ENCODE measurements around the gene RTN4. TPM values are rescaled to one million over a fixed set of nuclear protein-coding genes. Genes with fewer than 3 reads are reported as not detected.

RTN4 gene
- total RNA-seq, 2 experiments from 2014 or later: 96.7 to 97.5 TPM

GRCh38 chr2:55013936-55014335 is 36.3 kb downstream of the RTN4 start:
- no peak overlapping the region for H3K27ac Mint-ChIP-seq
- intact Hi-C loops (cut with micrococcal nuclease): loop anchor here (2.0 to 5.0 kb wide), 3 partner anchors 15 to 112 kb away; no protein-coding TSS in a partner anchor
- CTCF ChIA-PET: interaction anchor here (0.7 to 12.6 kb wide), 10 partner anchors 12 to 243 kb away, joined by 3 to 79 read pairs (median 4); partner anchors contain the start of gene RTN4
- H3K36me3 Mint-ChIP-seq: peaks cover under 1% of the 10 kb centered on the region
- H3K4me3 Mint-ChIP-seq: no peak overlapping the region
- DNase-seq: no peak
- H3K9me3 Mint-ChIP-seq: no peaks in the 10 kb centered on the region
- POLR2A ChIA-PET: no interaction called here
- no peaks in the 10 kb centered on the region for H3K27me3 Mint-ChIP-seq
- peaks cover 46% of the 10 kb centered on the region for H3K4me1 Mint-ChIP-seq (ENCODE audit: low read depth)

GRCh38 chr2:55012672-55013484 is 37.4 kb downstream of the RTN4 start:
- H3K4me3 Mint-ChIP-seq: no peak overlapping the region
- intact Hi-C loops (cut with micrococcal nuclease): loop anchor here (2.0 to 5.0 kb wide), 2 partner anchors 14 to 111 kb away; no protein-coding TSS in a partner anchor
- no peak for DNase-seq
- H3K27ac Mint-ChIP-seq: no peak overlapping the region
- H3K27me3 Mint-ChIP-seq: no peaks in the 10 kb centered on the region
- POLR2A ChIA-PET: no interaction called here
- H3K9me3 Mint-ChIP-seq: no peaks in the 10 kb centered on the region
- CTCF ChIA-PET: interaction anchor here (0.6 to 12.6 kb wide), 9 partner anchors 9 to 347 kb away, joined by 3 to 79 read pairs (median 4); partner anchors contain the start of gene RTN4
- H3K36me3 Mint-ChIP-seq: no peaks in the 10 kb centered on the region
- peaks cover 47% of the 10 kb centered on the region for H3K4me1 Mint-ChIP-seq (ENCODE audit: low read depth)

- Mint-ChIP-seq H3K4me1 (ENCODE audit: low read depth) (peaks cover 50% of the 10 kb centered on the region), H3K36me3 (no peaks in the 10 kb centered on the region), H3K27me3 (no peaks in the 10 kb centered on the region), H3K4me3 (no peak overlapping the region), H3K27ac (no peak overlapping the region), H3K9me3 (no peaks in the 10 kb centered on the region)
- CTCF ChIA-PET: interaction anchor here (0.6 to 12.6 kb wide), 7 partner anchors 10 to 346 kb away, joined by 3 to 79 read pairs (median 4); no protein-coding TSS in a partner anchor
- intact Hi-C loops (cut with micrococcal nuclease): loop anchor here (2.0 to 5.0 kb wide), 2 partner anchors 13 to 110 kb away; no protein-coding TSS in a partner anchor
- DNase-seq: no peak
- POLR2A ChIA-PET: no interaction called here
Measured at GRCh38 chr2:55011831-55012671, 38.2 kb downstream of the RTN4 start.

- no peaks in the 10 kb centered on the region for H3K9me3 Mint-ChIP-seq
- H3K4me3 Mint-ChIP-seq: no peak overlapping the region
- H3K36me3 Mint-ChIP-seq: no peaks in the 10 kb centered on the region
- CTCF ChIA-PET: interaction anchor here (1.4 to 12.6 kb wide), 3 partner anchors 111 to 164 kb away, joined by 4 to 79 read pairs (median 5); no protein-coding TSS in a partner anchor
- H3K27me3 Mint-ChIP-seq: no peaks in the 10 kb centered on the region
- H3K27ac Mint-ChIP-seq: no peak overlapping the region
- DNase-seq: no peak
- intact Hi-C loops (cut with micrococcal nuclease): loop anchor here (5.0 kb wide), 1 partner anchor 109 kb away; no protein-coding TSS in a partner anchor
- POLR2A ChIA-PET: no interaction called here
- peaks cover 59% of the 10 kb centered on the region for H3K4me1 Mint-ChIP-seq (ENCODE audit: low read depth)
Measured at GRCh38 chr2:55010915-55011314, 39.3 kb downstream of the RTN4 start.

GRCh38 chr2:55010149-55010591 is 40.1 kb downstream of the RTN4 start:
- Mint-ChIP-seq H3K27me3 (no peaks in the 10 kb centered on the region), H3K27ac (peak overlapping the region; percentile 65), H3K9me3 (no peaks in the 10 kb centered on the region), H3K4me1 (ENCODE audit: low read depth) (peaks cover 63% of the 10 kb centered on the region), H3K4me3 (peak overlapping the region; percentile 81), H3K36me3 (no peaks in the 10 kb centered on the region)
- DNase-seq: peak; percentile 40
- intact Hi-C loops (cut with micrococcal nuclease): loop anchor here (5.0 kb wide), 1 partner anchor 108 kb away; no protein-coding TSS in a partner anchor
- ChIA-PET CTCF (interaction anchor here (0.6 to 12.6 kb wide), 5 partner anchors 93 to 198 kb away, joined by 3 to 79 read pairs (median 5); no protein-coding TSS in a partner anchor), POLR2A (no interaction called here)

- DNase-seq: no peak
- ChIA-PET POLR2A (no interaction called here), CTCF (interaction anchor here (0.6 to 12.6 kb wide), 4 partner anchors 92 to 171 kb away, joined by 3 to 79 read pairs (median 4); no protein-coding TSS in a partner anchor)
- no peaks in the 10 kb centered on the region for H3K36me3 Mint-ChIP-seq
- H3K27me3 Mint-ChIP-seq: no peaks in the 10 kb centered on the region
- peak overlapping the region; percentile 81 for H3K4me3 Mint-ChIP-seq
- intact Hi-C loops (cut with micrococcal nuclease): loop anchor here (5.0 kb wide), 1 partner anchor 107 kb away; no protein-coding TSS in a partner anchor
- peaks cover 65% of the 10 kb centered on the region for H3K4me1 Mint-ChIP-seq (ENCODE audit: low read depth)
- peak overlapping the region; percentile 65 for H3K27ac Mint-ChIP-seq
- H3K9me3 Mint-ChIP-seq: no peaks in the 10 kb centered on the region
Measured at GRCh38 chr2:55009277-55010060, 40.8 kb downstream of the RTN4 start.

GRCh38 chr2:55006306-55006705 is 43.9 kb downstream of the RTN4 start:
- H3K4me1 Mint-ChIP-seq (ENCODE audit: low read depth): peaks cover 63% of the 10 kb centered on the region
- DNase-seq: no peak
- no peaks in the 10 kb centered on the region for H3K9me3 Mint-ChIP-seq
- no peak overlapping the region for H3K27ac Mint-ChIP-seq
- ChIA-PET POLR2A (interaction anchor here (0.6 kb wide), 1 partner anchor 25 kb away, joined by 3 read pairs; no protein-coding TSS in a partner anchor), CTCF (no interaction called here)
- H3K27me3 Mint-ChIP-seq: no peaks in the 10 kb centered on the region
- H3K36me3 Mint-ChIP-seq: no peaks in the 10 kb centered on the region
- H3K4me3 Mint-ChIP-seq: no peak overlapping the region
- intact Hi-C loops (cut with micrococcal nuclease): no loop called here

GRCh38 chr2:55003706-55004639 is 46.3 kb downstream of the RTN4 start:
- H3K9me3 Mint-ChIP-seq: no peaks in the 10 kb centered on the region
- no peak overlapping the region for H3K27ac Mint-ChIP-seq
- H3K4me3 Mint-ChIP-seq: no peak overlapping the region
- H3K27me3 Mint-ChIP-seq: no peaks in the 10 kb centered on the region
- ChIA-PET POLR2A (no interaction called here), CTCF (interaction anchor here (1.7 to 2.7 kb wide), 2 partner anchors 11 to 164 kb away, joined by 5 to 9 read pairs; no protein-coding TSS in a partner anchor)
- no peak for DNase-seq
- H3K36me3 Mint-ChIP-seq: no peaks in the 10 kb centered on the region
- intact Hi-C loops (cut with micrococcal nuclease): no loop called here
- peaks cover 64% of the 10 kb centered on the region for H3K4me1 Mint-ChIP-seq (ENCODE audit: low read depth)

- H3K9me3 Mint-ChIP-seq: no peaks in the 10 kb centered on the region
- no peak overlapping the region for H3K4me3 Mint-ChIP-seq
- peaks cover 1% of the 10 kb centered on the region for H3K36me3 Mint-ChIP-seq
- H3K27me3 Mint-ChIP-seq: no peaks in the 10 kb centered on the region
- CTCF ChIA-PET: interaction anchor here (0.6 to 2.7 kb wide), 4 partner anchors 12 to 167 kb away, joined by 4 to 9 read pairs (median 4); no protein-coding TSS in a partner anchor
- H3K27ac Mint-ChIP-seq: no peak overlapping the region
- intact Hi-C loops (cut with micrococcal nuclease): no loop called here
- POLR2A ChIA-PET: no interaction called here
- H3K4me1 Mint-ChIP-seq (ENCODE audit: low read depth): peaks cover 67% of the 10 kb centered on the region
- no peak for DNase-seq
Measured at GRCh38 chr2:55001716-55002115, 48.5 kb downstream of the RTN4 start.

- no peak for DNase-seq
- Mint-ChIP-seq H3K4me1 (ENCODE audit: low read depth) (peaks cover 68% of the 10 kb centered on the region), H3K27ac (no peak overlapping the region), H3K4me3 (no peak overlapping the region), H3K36me3 (peaks cover 5% of the 10 kb centered on the region), H3K27me3 (no peaks in the 10 kb centered on the region), H3K9me3 (no peaks in the 10 kb centered on the region)
- POLR2A ChIA-PET: no interaction called here
- intact Hi-C loops (cut with micrococcal nuclease): no loop called here
- CTCF ChIA-PET: interaction anchor here (0.5 kb wide), 1 partner anchor 1021 kb away, joined by 3 read pairs; no protein-coding TSS in a partner anchor
Measured at GRCh38 chr2:55000341-55000740, 49.9 kb downstream of the RTN4 start.
